ENCODE data around the gene TRMT10B. TPM values are rescaled to one million over a fixed set of nuclear protein-coding genes. Genes with fewer than 3 reads are reported as not detected.

Gene TRMT10B
- total and polyA plus RNA-seq, 2 of the 13 experiments (the other 11 are each of a cell fraction or from before 2014, with no cell fraction given), result 3.1 to 3.9 TPM

DNA sequence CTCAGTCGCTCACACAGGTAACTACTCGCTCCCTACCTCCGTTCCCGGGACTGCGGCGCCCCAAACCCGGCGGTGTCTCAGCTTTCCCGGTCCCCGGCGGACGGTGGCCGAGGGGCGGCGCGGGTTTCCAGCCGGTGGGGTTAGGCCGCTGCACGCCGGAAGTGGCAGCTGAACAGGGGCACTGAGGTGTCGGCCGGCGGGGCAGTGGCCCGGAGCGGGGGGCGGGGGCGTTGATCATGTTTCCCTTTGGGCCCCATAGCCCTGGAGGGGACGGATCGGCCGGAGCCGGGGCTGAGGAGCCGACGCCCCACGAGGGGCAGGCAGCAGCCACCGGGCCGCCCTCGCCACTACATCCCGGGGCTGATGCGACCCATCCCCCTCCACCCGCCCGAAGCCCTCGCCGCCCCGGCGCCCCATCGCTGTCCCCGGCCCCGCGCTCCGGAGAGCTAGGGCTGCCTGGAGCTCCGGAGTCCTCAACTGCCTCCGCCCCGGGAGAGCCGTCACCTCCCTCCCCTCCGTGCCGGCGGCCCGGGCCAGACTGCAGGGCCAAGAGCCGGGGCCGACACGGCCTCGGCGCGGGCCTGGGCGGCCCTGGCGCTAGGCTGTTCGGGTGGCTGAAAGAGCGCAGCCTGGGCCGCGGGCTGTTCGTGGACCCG is 47.2 kb downstream of the TRMT10B start, which contains the start of gene DCAF10 (continued):
- TF ChIP-seq, protein P1, sequence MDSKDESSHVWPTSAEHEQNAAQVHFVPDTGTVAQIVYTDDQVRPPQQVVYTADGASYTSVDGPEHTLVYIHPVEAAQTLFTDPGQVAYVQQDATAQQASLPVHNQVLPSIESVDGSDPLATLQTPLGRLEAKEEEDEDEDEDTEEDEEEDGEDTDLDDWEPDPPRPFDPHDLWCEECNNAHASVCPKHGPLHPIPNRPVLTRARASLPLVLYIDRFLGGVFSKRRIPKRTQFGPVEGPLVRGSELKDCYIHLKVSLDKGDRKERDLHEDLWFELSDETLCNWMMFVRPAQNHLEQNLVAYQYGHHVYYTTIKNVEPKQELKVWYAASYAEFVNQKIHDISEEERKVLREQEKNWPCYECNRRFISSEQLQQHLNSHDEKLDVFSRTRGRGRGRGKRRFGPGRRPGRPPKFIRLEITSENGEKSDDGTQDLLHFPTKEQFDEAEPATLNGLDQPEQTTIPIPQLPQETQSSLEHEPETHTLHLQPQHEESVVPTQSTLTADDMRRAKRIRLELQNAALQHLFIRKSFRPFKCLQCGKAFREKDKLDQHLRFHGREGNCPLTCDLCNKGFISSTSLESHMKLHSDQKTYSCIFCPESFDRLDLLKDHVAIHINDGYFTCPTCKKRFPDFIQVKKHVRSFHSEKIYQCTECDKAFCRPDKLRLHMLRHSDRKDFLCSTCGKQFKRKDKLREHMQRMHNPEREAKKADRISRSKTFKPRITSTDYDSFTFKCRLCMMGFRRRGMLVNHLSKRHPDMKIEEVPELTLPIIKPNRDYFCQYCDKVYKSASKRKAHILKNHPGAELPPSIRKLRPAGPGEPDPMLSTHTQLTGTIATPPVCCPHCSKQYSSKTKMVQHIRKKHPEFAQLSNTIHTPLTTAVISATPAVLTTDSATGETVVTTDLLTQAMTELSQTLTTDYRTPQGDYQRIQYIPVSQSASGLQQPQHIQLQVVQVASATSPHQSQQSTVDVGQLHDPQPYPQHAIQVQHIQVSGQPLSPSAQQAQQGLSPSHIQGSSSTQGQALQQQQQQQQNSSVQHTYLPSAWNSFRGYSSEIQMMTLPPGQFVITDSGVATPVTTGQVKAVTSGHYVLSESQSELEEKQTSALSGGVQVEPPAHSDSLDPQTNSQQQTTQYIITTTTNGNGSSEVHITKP (CRISPR knock-in tag; IDR thresholded peaks at IDR 0.05; ENCODE audit: low read depth), result peak; percentile 84
- TF ChIP-seq ADNP (CRISPR knock-in tag; IDR thresholded peaks at IDR 0.05) (peak; percentile 77; the same call in 1 of the 2 replicates), MAZ (IDR thresholded peaks at IDR 0.05; ENCODE audit: borderline replicate concordance, low read depth, low read length) (peak; percentile 74), MAZ (CRISPR knock-in tag; IDR thresholded peaks at IDR 0.05; ENCODE audit: low read depth) (peak; percentile 81), SAFB2 (CRISPR knock-in tag; IDR thresholded peaks at IDR 0.05; ENCODE audit: borderline replicate concordance, low read depth) (peak; percentile 87), TAF1 (CRISPR knock-in tag; IDR thresholded peaks at IDR 0.05) (peak; percentile 91), ZNF225 (CRISPR knock-in tag; IDR thresholded peaks at IDR 0.05) (peak; percentile 93; the same call in 1 of the 2 replicates), ZNF577 (CRISPR knock-in tag; IDR thresholded peaks at IDR 0.05; ENCODE audit: borderline replicate concordance, low read depth) (no peak)
- TF ChIP-seq, protein P2, sequence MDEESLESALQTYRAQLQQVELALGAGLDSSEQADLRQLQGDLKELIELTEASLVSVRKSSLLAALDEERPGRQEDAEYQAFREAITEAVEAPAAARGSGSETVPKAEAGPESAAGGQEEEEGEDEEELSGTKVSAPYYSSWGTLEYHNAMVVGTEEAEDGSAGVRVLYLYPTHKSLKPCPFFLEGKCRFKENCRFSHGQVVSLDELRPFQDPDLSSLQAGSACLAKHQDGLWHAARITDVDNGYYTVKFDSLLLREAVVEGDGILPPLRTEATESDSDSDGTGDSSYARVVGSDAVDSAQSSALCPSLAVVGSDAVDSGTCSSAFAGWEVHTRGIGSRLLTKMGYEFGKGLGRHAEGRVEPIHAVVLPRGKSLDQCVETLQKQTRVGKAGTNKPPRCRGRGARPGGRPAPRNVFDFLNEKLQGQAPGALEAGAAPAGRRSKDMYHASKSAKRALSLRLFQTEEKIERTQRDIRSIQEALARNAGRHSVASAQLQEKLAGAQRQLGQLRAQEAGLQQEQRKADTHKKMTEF (CRISPR knock-in tag; IDR thresholded peaks at IDR 0.05), result peak; percentile 96
- TF ChIP-seq, protein P3, sequence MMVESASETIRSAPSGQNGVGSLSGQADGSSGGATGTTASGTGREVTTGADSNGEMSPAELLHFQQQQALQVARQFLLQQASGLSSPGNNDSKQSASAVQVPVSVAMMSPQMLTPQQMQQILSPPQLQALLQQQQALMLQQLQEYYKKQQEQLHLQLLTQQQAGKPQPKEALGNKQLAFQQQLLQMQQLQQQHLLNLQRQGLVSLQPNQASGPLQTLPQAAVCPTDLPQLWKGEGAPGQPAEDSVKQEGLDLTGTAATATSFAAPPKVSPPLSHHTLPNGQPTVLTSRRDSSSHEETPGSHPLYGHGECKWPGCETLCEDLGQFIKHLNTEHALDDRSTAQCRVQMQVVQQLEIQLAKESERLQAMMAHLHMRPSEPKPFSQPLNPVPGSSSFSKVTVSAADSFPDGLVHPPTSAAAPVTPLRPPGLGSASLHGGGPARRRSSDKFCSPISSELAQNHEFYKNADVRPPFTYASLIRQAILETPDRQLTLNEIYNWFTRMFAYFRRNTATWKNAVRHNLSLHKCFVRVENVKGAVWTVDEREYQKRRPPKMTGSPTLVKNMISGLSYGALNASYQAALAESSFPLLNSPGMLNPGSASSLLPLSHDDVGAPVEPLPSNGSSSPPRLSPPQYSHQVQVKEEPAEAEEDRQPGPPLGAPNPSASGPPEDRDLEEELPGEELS (CRISPR knock-in tag; IDR thresholded peaks at IDR 0.05), result peak; percentile 75; the same call in 1 of the 2 replicates
- TF ChIP-seq, protein P4, sequence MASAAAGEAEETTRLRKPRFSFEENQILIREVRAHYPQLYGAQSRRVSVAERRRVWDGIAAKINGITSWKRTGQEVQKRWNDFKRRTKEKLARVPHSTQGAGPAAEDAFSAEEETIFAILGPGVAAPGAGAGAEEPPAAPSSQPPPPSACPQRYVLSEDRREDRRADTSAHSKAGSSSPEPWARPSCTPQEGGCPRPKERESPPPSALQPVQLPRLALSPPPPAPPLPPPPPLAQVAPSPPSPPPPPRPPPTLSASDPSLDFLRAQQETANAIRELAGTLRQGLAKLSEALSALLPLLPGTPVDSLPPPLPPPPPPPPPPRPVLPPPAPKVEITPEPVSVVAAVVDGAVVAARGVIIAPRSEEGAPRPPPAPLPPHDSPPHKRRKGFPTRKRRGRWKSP (CRISPR knock-in tag; IDR thresholded peaks at IDR 0.05), result peak; percentile 42; the same call in 1 of the 2 replicates
- TF ChIP-seq, protein P5, sequence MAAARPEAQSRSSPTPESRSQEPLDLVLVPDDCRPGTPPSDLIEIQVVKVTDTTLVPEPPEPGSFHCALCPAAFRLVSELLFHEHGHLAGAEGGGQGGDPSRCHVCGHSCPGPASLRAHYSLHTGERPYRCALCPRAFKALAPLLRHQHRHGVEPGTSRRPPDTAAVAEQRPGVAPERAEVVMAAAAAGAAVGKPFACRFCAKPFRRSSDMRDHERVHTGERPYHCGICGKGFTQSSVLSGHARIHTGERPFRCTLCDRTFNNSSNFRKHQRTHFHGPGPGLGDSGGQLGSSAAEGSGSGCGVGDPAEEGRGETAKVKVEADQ (CRISPR knock-in tag; IDR thresholded peaks at IDR 0.05; ENCODE audit: borderline replicate concordance), result peak; percentile 96
- TF ChIP-seq, protein P6, sequence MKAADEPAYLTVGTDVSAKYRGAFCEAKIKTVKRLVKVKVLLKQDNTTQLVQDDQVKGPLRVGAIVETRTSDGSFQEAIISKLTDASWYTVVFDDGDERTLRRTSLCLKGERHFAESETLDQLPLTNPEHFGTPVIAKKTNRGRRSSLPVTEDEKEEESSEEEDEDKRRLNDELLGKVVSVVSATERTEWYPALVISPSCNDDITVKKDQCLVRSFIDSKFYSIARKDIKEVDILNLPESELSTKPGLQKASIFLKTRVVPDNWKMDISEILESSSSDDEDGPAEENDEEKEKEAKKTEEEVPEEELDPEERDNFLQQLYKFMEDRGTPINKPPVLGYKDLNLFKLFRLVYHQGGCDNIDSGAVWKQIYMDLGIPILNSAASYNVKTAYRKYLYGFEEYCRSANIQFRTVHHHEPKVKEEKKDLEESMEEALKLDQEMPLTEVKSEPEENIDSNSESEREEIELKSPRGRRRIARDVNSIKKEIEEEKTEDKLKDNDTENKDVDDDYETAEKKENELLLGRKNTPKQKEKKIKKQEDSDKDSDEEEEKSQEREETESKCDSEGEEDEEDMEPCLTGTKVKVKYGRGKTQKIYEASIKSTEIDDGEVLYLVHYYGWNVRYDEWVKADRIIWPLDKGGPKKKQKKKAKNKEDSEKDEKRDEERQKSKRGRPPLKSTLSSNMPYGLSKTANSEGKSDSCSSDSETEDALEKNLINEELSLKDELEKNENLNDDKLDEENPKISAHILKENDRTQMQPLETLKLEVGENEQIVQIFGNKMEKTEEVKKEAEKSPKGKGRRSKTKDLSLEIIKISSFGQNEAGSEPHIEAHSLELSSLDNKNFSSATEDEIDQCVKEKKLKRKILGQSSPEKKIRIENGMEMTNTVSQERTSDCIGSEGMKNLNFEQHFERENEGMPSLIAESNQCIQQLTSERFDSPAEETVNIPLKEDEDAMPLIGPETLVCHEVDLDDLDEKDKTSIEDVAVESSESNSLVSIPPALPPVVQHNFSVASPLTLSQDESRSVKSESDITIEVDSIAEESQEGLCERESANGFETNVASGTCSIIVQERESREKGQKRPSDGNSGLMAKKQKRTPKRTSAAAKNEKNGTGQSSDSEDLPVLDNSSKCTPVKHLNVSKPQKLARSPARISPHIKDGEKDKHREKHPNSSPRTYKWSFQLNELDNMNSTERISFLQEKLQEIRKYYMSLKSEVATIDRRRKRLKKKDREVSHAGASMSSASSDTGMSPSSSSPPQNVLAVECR (CRISPR knock-in tag; IDR thresholded peaks at IDR 0.05; ENCODE audit: borderline replicate concordance), result peak; percentile 94
